ENCODE data around the gene IL1A.

- no peak for TF ChIP-seq ZNF274 (IDR thresholded peaks at IDR 0.05; ENCODE audit: insufficient read depth, insufficient read length)
- no peak for TF ChIP-seq CTCF (IDR thresholded peaks at IDR 0.05 in 2 of 3, conservative IDR thresholded peaks at IDR 0.05 in 1 of 3; ENCODE audit: control insufficient read depth in 2 of 3, extremely low read depth in 1 of 3, insufficient read depth in 1 of 3, low read depth in 3 of 3, low read length in 3 of 3)
- TF ChIP-seq PML (IDR thresholded peaks at IDR 0.05; ENCODE audit: low read length): no peak
- TF ChIP-seq BRCA1 (IDR thresholded peaks at IDR 0.05; ENCODE audit: low read depth, low read length): no peak
Measured at GRCh38 chr2:112772322-112772721, 12.0 kb downstream of the IL1A start.

Measured in GM12878 (cell line).